SH-SY5Y (cell line): Measurements from ENCODE around the gene PXYLP1.

Experiments
- GATA2 ChIP-seq: IDR thresholded peaks from 2 replicates; pipeline ENCODE4 v1.6.1; 2011; ENCODE audit warnings: mild to moderate bottlenecking, low read depth, low read length
- GATA3 ChIP-seq: IDR thresholded peaks from 2 replicates; pipeline ENCODE4 v1.6.1; 2011; ENCODE audit warnings: low read depth, mild to moderate bottlenecking, low read length, moderate library complexity

DNA sequence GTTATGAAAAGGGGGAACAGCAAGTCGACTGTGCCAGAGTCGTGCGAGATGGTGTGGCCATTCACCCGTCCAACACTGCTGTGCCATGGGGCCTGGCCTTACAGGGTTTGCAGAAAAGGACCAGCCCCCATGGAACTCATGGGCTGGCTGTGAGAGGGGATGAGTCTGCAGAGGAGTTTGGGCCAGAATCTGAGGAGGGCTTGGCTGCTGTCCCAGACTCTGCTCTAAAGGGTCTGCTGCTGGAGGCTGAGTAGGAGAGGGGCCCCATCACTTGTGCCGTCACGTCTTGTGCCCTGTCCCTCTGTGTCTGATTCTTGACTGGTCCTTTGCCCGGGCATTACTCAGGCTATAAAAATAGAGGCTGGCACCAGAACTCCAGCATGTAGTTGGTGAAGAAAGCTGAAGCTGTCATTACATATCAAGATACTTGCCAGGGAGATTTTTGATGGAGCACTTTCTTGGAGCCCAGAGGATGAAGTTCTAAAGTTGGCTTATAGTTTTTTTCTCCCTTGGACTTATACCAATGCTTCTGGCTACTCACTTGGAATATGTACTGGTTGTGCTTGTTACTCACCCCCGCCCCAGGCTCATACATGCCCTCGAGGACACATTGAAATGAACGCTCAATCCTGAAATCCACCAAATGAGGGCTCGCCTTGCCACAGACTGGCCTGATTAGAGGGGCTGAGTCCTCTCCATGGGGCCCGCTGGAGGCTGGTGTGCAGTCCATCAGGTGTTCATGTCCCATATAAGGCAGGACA lies 10.2 kb downstream of the PXYLP1 start:
- TF ChIP-seq GATA2 = no peak
- no peak for TF ChIP-seq GATA3
